ENCODE measurements around the gene MSI2. TPM values are rescaled to one million over a fixed set of nuclear protein-coding genes. Genes with fewer than 3 reads are reported as not detected.

Gene MSI2
- total RNA-seq, 1 donor: 23.2 TPM

DNA sequence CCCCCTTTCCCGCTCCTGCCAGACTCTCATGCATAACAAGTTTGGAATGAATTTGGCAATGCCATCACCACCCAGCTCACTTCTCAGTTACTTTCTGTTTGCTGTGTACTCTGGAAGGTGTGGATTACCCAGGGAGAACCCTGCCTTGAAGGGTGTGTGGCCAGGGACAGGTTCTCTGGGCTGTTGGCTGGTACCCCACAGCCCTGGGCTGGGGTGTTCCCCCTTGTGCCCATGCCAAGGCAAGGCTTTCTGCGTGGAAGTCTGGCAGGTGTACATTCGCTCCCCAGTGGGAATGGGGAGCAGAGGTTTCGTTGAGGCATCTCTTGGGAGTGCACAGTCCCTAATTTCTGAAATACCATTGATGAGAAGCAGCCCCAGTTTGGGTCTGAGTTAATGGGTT lies 301.1 kb downstream of the MSI2 start:
- DNase-seq (ENCODE audit: insufficient read length, low spot score, missing footprints): peak; percentile 47
- no peaks in the 10 kb centered on the region for H3K79me2 ChIP-seq (ENCODE audit: insufficient read depth, low read length)
- TF ChIP-seq, protein P1, sequence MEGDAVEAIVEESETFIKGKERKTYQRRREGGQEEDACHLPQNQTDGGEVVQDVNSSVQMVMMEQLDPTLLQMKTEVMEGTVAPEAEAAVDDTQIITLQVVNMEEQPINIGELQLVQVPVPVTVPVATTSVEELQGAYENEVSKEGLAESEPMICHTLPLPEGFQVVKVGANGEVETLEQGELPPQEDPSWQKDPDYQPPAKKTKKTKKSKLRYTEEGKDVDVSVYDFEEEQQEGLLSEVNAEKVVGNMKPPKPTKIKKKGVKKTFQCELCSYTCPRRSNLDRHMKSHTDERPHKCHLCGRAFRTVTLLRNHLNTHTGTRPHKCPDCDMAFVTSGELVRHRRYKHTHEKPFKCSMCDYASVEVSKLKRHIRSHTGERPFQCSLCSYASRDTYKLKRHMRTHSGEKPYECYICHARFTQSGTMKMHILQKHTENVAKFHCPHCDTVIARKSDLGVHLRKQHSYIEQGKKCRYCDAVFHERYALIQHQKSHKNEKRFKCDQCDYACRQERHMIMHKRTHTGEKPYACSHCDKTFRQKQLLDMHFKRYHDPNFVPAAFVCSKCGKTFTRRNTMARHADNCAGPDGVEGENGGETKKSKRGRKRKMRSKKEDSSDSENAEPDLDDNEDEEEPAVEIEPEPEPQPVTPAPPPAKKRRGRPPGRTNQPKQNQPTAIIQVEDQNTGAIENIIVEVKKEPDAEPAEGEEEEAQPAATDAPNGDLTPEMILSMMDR (IDR thresholded peaks at IDR 0.05; ENCODE audit: extremely low read depth, low read depth, low read length): no peak
- no peaks in the 10 kb centered on the region for H3K9me3 ChIP-seq (ENCODE audit: low read depth, low read length)
- H4K20me1 ChIP-seq (ENCODE audit: insufficient read depth, low read length): no peaks in the 10 kb centered on the region
- H2AFZ ChIP-seq (ENCODE audit: low read length): no peak overlapping the region
- H3K36me3 ChIP-seq (ENCODE audit: insufficient read depth, low read length): no peaks in the 10 kb centered on the region
- peak overlapping the region; percentile 58 for H3K4me2 ChIP-seq (ENCODE audit: insufficient read depth, low read length)
- no peak overlapping the region for H3K27ac ChIP-seq (ENCODE audit: low read depth, low read length)
- H3K4me1 ChIP-seq (ENCODE audit: insufficient read depth, low read length): peaks cover 16% of the 10 kb centered on the region
- H3K27me3 ChIP-seq (ENCODE audit: insufficient read depth, low read length): no peaks in the 10 kb centered on the region
- H3K4me3 ChIP-seq (ENCODE audit: insufficient read depth, low read length): no peak overlapping the region

DNA sequence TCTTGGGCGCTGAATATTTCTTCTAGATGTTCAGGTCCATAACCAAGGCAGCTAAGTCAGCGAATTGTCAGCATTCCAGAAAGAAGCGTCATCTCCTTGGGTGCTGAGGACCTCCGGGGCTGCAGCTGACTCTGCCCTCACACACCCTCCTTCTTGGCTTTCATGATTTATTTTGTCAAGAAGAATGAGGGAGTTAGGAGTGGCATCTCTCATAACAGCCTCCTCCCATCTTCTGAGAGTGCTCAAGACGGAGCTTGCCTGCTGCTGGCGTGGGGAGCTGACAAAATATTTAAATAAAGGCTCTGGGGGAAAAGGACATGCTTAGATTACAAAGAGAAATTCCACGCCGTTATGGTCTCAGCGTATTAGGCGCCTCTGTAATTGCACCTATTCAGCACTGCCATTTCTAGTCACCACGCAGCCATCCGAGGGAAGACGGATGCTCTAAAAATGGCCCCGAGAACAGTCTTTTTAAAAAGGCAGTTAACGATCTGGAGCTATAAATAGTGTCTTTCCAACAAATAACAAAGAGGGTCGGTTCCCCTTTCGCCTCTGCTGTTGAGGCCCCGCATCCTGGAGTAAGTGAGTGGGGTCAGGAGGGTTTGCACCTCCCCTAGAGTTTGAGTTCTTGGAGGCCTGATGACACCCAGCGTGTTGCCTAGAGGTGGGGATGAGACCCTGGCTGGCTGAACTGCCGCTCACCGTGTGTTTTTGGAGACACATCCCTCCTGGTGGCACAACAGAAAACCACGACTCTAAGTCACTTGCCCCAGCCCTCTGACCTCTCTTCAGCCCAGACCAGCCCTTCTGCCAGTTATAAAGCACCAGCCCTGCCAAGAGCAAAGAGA lies 301.7 kb downstream of the MSI2 start:
- H3K79me2 ChIP-seq (ENCODE audit: insufficient read depth, low read length): no peaks in the 10 kb centered on the region
- H3K4me2 ChIP-seq (ENCODE audit: insufficient read depth, low read length): peak overlapping the region; percentile 58
- no peak overlapping the region for H3K4me3 ChIP-seq (ENCODE audit: insufficient read depth, low read length)
- TF ChIP-seq, protein P1 (IDR thresholded peaks at IDR 0.05; ENCODE audit: extremely low read depth, low read depth, low read length): no peak
- H3K9me3 ChIP-seq (ENCODE audit: low read depth, low read length): no peaks in the 10 kb centered on the region
- no peaks in the 10 kb centered on the region for H3K36me3 ChIP-seq (ENCODE audit: insufficient read depth, low read length)
- H3K27me3 ChIP-seq (ENCODE audit: insufficient read depth, low read length): no peaks in the 10 kb centered on the region
- no peaks in the 10 kb centered on the region for H4K20me1 ChIP-seq (ENCODE audit: insufficient read depth, low read length)
- H3K4me1 ChIP-seq (ENCODE audit: insufficient read depth, low read length): peaks cover 15% of the 10 kb centered on the region
- H3K27ac ChIP-seq (ENCODE audit: low read depth, low read length): no peak overlapping the region
- H2AFZ ChIP-seq (ENCODE audit: low read length): no peak overlapping the region
- peak; percentile 86 for DNase-seq (ENCODE audit: insufficient read length, low spot score, missing footprints)

DNA sequence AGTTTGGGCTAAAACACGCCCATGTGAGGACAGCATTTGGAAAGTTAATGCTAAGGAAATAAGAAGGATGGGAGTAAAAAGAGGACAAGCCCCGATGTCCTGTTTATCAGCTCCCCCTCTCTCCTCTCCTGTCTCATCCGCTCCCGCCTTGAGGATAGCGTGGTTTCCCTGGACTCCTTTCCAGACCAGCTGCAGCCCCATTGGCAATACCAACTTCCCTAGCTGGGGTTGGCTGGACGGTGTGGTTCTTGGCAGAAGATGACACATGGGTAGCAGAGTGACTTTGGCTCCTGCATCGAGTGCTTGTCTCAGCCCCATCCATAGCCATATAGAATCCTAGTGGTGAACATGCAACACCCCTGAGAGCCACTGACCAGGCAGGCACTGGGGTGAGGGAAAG lies 302.9 kb downstream of the MSI2 start:
- Histone ChIP-seq H2AFZ (ENCODE audit: low read length) (no peak overlapping the region), H3K36me3 (ENCODE audit: insufficient read depth, low read length) (no peaks in the 10 kb centered on the region), H3K27me3 (ENCODE audit: insufficient read depth, low read length) (no peaks in the 10 kb centered on the region), H3K9me3 (ENCODE audit: low read depth, low read length) (no peaks in the 10 kb centered on the region), H3K27ac (ENCODE audit: low read depth, low read length) (no peak overlapping the region), H3K79me2 (ENCODE audit: insufficient read depth, low read length) (no peaks in the 10 kb centered on the region), H3K4me1 (ENCODE audit: insufficient read depth, low read length) (peaks cover 11% of the 10 kb centered on the region), H3K4me2 (ENCODE audit: insufficient read depth, low read length) (no peak overlapping the region), H4K20me1 (ENCODE audit: insufficient read depth, low read length) (no peaks in the 10 kb centered on the region), H3K4me3 (ENCODE audit: insufficient read depth, low read length) (no peak overlapping the region)
- TF ChIP-seq, protein P1 (IDR thresholded peaks at IDR 0.05; ENCODE audit: extremely low read depth, low read depth, low read length): no peak
- DNase-seq (ENCODE audit: insufficient read length, low spot score, missing footprints): no peak

DNA sequence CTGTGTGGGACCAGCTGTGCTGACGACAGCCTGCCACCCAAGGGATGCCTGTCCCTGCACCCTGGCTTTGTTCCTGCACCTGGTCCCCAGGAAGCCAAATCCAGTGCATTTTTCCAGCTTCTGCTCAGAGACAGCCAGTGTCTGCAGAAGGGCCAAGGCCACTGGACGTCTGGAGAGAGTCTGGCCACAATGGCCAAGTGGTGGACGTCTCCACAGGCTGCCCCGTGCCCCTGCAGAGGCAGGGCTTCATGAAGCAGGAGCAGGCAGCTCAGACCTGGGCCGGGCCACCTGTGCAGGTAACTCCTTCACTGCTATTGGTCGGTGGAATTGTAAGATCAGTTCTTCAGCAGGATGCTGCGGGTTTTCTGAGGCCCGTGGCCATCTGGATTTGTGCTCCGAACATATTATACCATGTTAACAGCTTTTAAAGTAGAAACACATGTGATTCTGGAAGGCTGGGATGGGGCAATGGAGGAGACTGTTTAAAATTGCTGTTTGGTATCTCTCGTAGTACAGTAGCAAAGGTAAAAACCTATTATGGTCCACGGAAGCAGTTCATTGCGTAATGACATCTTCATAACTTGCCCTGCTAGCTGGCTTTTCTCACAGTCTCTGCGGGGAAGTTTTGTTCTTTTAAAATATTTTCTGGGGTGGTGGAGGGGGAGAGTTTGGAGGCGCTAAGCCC lies 303.5 kb downstream of the MSI2 start:
- H2AFZ ChIP-seq (ENCODE audit: low read length): no peak overlapping the region
- no peaks in the 10 kb centered on the region for H3K9me3 ChIP-seq (ENCODE audit: low read depth, low read length)
- H3K27ac ChIP-seq (ENCODE audit: low read depth, low read length): no peak overlapping the region
- peaks cover 11% of the 10 kb centered on the region for H3K4me1 ChIP-seq (ENCODE audit: insufficient read depth, low read length)
- TF ChIP-seq, protein P1 (IDR thresholded peaks at IDR 0.05; ENCODE audit: extremely low read depth, low read depth, low read length): no peak
- no peak for DNase-seq (ENCODE audit: insufficient read length, low spot score, missing footprints)
- H3K79me2 ChIP-seq (ENCODE audit: insufficient read depth, low read length): no peaks in the 10 kb centered on the region
- no peaks in the 10 kb centered on the region for H3K27me3 ChIP-seq (ENCODE audit: insufficient read depth, low read length)
- H3K4me2 ChIP-seq (ENCODE audit: insufficient read depth, low read length): no peak overlapping the region
- H3K36me3 ChIP-seq (ENCODE audit: insufficient read depth, low read length): no peaks in the 10 kb centered on the region
- H4K20me1 ChIP-seq (ENCODE audit: insufficient read depth, low read length): no peaks in the 10 kb centered on the region
- no peak overlapping the region for H3K4me3 ChIP-seq (ENCODE audit: insufficient read depth, low read length)
